Head of caudate nucleus (tissue), 42 donors: Measurements from ENCODE around the gene TGFB1.
A peak's percentile ranks its signal among the peaks of the same experiment; 100 is the strongest.
"Not testable (repeated sequence)": the region's sequence is repeated elsewhere in the genome, so short reads cannot be mapped to it uniquely, and the experiment has no call there.

Source experiments
- DNase-seq, 42 donors: peaks; one replicate each; pipeline versions ENCODE4 v3.0.0 to v3.0.0-alpha.2; 2020 to 2021; ENCODE audit warnings: mixed read lengths in 7 of 42
- intact Hi-C: fragments of 100-400 bp; cut with DNase I; formaldehyde crosslinking; loops from one replicate; pipeline ENCODE4 v1.15.0; 2022

The TGFB1 gene

GRCh38 chr19:41352609-41353465 is 885 bp downstream of the TGFB1 start:
- intact Hi-C loops, result no loop called here
- DNase-seq, result peak in 25 of 42 donors; percentile 15 to 67 (median 50)

- DNase-seq, result no peak
- intact Hi-C loops, result no loop called here
Measured at GRCh38 chr19:41352279-41352608, 1.5 kb downstream of the TGFB1 start.

- intact Hi-C loops, result no loop called here
Measured at GRCh38 chr19:41351339-41352245, 2.1 kb downstream of the TGFB1 start.

GRCh38 chr19:41350735-41351338 is 2.9 kb downstream of the TGFB1 start:
- intact Hi-C loops, result no loop called here
- no peak for DNase-seq

More at GRCh38 chr19:41351339-41352245, 2.1 kb downstream of the TGFB1 start:
- DNase-seq, result peak in 37 of 42 donors; percentile 12 to 76 (median 56)

- intact Hi-C loops, DNase-seq: not testable (repeated sequence)
Measured at GRCh38 chr19:41346916-41347315, 6.8 kb downstream of the TGFB1 start.

- intact Hi-C loops, result no loop called here
- DNase-seq, result no peak
Measured at GRCh38 chr19:41344162-41344561, 9.6 kb downstream of the TGFB1 start.

- intact Hi-C loops, result no loop called here
Measured at GRCh38 chr19:41341669-41342490, 11.8 kb downstream of the TGFB1 start.

GRCh38 chr19:41339936-41340335 is 13.8 kb downstream of the TGFB1 start:
- DNase-seq, result no peak
- intact Hi-C loops, result no loop called here

More at GRCh38 chr19:41341669-41342490, 11.8 kb downstream of the TGFB1 start:
- DNase-seq, result no peak

- intact Hi-C loops, result no loop called here
- DNase-seq, result no peak
Measured at GRCh38 chr19:41335467-41335866, 18.3 kb downstream of the TGFB1 start.

GRCh38 chr19:41334793-41335192 is 18.9 kb downstream of the TGFB1 start:
- no peak for DNase-seq
- intact Hi-C loops, result no loop called here

- DNase-seq, result no peak
- intact Hi-C loops, result no loop called here
Measured at GRCh38 chr19:41332468-41332867, 21.3 kb downstream of the TGFB1 start.

- intact Hi-C loops, result no loop called here
- no peak for DNase-seq
Measured at GRCh38 chr19:41332000-41332399, 21.7 kb downstream of the TGFB1 start.

GRCh38 chr19:41330946-41331678 is 22.6 kb downstream of the TGFB1 start:
- intact Hi-C loops, result no loop called here
- no peak for DNase-seq

- intact Hi-C loops, result no loop called here
- no peak for DNase-seq
Measured at GRCh38 chr19:41330481-41330880, 23.2 kb downstream of the TGFB1 start.

GRCh38 chr19:41328842-41329225 is 24.9 kb downstream of the TGFB1 start:
- intact Hi-C loops, result no loop called here
- peak in 7 of 42 donors; percentile 27 to 52 (median 42) for DNase-seq

GRCh38 chr19:41328157-41328841 is 25.4 kb downstream of the TGFB1 start:
- no peak for DNase-seq
- intact Hi-C loops, result no loop called here

GRCh38 chr19:41327576-41328156 is 26.1 kb downstream of the TGFB1 start:
- peak in 22 of 42 donors; percentile 16 to 68 (median 45) for DNase-seq
- intact Hi-C loops, result no loop called here
